Measurements from ENCODE around the gene PRR29. TPM values are rescaled to one million over a fixed set of nuclear protein-coding genes. Genes with fewer than 3 reads are reported as not detected.

Gene PRR29
- total RNA-seq, 1 experiment from 2014 or later, result 0.77 TPM

- no peak overlapping the region for H3K27ac ChIP-seq (ENCODE audit: low read length)
- H2AFZ ChIP-seq (ENCODE audit: low read length), result no peak overlapping the region
- H3K79me2 ChIP-seq (ENCODE audit: low read length), result no peaks in the 10 kb centered on the region
- BruUV-seq (replicated peaks), result no TSS peak
- no peak overlapping the region for H3K9ac ChIP-seq (ENCODE audit: low read length)
- no peaks in the 10 kb centered on the region for H3K27me3 ChIP-seq (ENCODE audit: low read length)
- ATAC-seq (no peak), DNase-seq (no peak)
- ChIA-PET POLR2A (ENCODE audit: unreplicated experiment) (no interaction called here), CTCF (no interaction called here)
- no peak overlapping the region for H3K4me2 ChIP-seq (ENCODE audit: low read length)
- H3K4me3 ChIP-seq (ENCODE audit: low read length), result no peak overlapping the region
- intact Hi-C loops (cut with micrococcal nuclease), result no loop called here
- no peaks in the 10 kb centered on the region for H3K9me3 ChIP-seq (ENCODE audit: low read length)
- no peaks in the 10 kb centered on the region for H3K9me2 ChIP-seq (replicated peaks; ENCODE audit: low read length)
- no peaks in the 10 kb centered on the region for H4K20me1 ChIP-seq (ENCODE audit: low read length)
- H3K36me3 ChIP-seq (ENCODE audit: low read depth, low read length), result no peaks in the 10 kb centered on the region
- peaks cover 22% of the 10 kb centered on the region for H3K4me1 ChIP-seq (ENCODE audit: insufficient read depth, low read length)
- no peaks in the 10 kb centered on the region for H3F3A ChIP-seq (ENCODE audit: low read length, unreplicated experiment)
- no peak for TF ChIP-seq CTCF (conservative IDR thresholded peaks at IDR 0.05; ENCODE audit: low read depth, low read length)
- TF ChIP-seq EZH2phosphoT487 (IDR thresholded peaks at IDR 0.05; ENCODE audit: borderline replicate concordance, low read length), result no peak
These were observed 3.8 kb downstream of the PRR29 start for GRCh38 chr17:64001763-64002529.

- H3K79me2 ChIP-seq (ENCODE audit: low read length), result no peaks in the 10 kb centered on the region
- DNase-seq, result no peak
- no peaks in the 10 kb centered on the region for H4K20me1 ChIP-seq (ENCODE audit: low read length)
- no peak for TF ChIP-seq EZH2 (IDR thresholded peaks at IDR 0.05; ENCODE audit: low read length, unreplicated experiment)
- TF ChIP-seq CTCF (conservative IDR thresholded peaks at IDR 0.05; ENCODE audit: low read depth, low read length), result no peak
- no peak for TF ChIP-seq EZH2phosphoT487 (IDR thresholded peaks at IDR 0.05; ENCODE audit: borderline replicate concordance, low read length)
- no peak overlapping the region for H3K4me2 ChIP-seq (ENCODE audit: low read length)
- CTCF ChIA-PET, result no interaction called here
- H3K36me3 ChIP-seq (ENCODE audit: low read depth, low read length), result no peaks in the 10 kb centered on the region
- no peaks in the 10 kb centered on the region for H3K9me2 ChIP-seq (replicated peaks; ENCODE audit: low read length)
- intact Hi-C loops (cut with micrococcal nuclease), result no loop called here
- peaks cover 26% of the 10 kb centered on the region for H3K4me1 ChIP-seq (ENCODE audit: insufficient read depth, low read length)
- no peaks in the 10 kb centered on the region for H3K27me3 ChIP-seq (ENCODE audit: low read length)
- H3F3A ChIP-seq (ENCODE audit: low read length, unreplicated experiment), result no peaks in the 10 kb centered on the region
- H3K4me3 ChIP-seq (ENCODE audit: low read length), result no peak overlapping the region
- no peaks in the 10 kb centered on the region for H3K9me3 ChIP-seq (ENCODE audit: low read length)
- ATAC-seq, result no peak
- BruUV-seq (replicated peaks), result no TSS peak
- H3K9ac ChIP-seq (ENCODE audit: low read length), result no peak overlapping the region
- no peak overlapping the region for H2AFZ ChIP-seq (ENCODE audit: low read length)
- POLR2A ChIA-PET (ENCODE audit: unreplicated experiment), result no interaction called here
- H3K27ac ChIP-seq (ENCODE audit: low read length), result no peak overlapping the region
These were observed 4.7 kb downstream of the PRR29 start for GRCh38 chr17:64002658-64003525.

All from PC-3 (cell line).